DOHH2 (cell line): ENCODE data around the gene RNF169.

Source experiments
- CTCF ChIP-seq: fragments of 200-600 bp; sonication (generic); IDR thresholded peaks from one replicate; pipeline ENCODE4 v1.5.1; 2014; ENCODE audit warnings: antibody characterized with exemption, mild to moderate bottlenecking, low read depth, low read length; ENCODE audit not compliant: poor library complexity, severe bottlenecking
- EZH2phosphoT487 ChIP-seq: fragments of 200-600 bp; sonication (generic); IDR thresholded peaks from 2 replicates; pipeline ENCODE4 v1.6.1; 2017; ENCODE audit warnings: borderline replicate concordance, mild to moderate bottlenecking, antibody characterized with exemption, low read length, moderate library complexity, mixed read lengths

GRCh38 chr11:74720596-74721478 lies 27.8 kb upstream of the RNF169 start:
- TF ChIP-seq CTCF (no peak), EZH2phosphoT487 (no peak)
